MM.1S (cell line): ENCODE data around the gene TTC28.

ENCODE experiments used
- EZH2 ChIP-seq: fragments of 300-600 bp; sonication (generic); optimal IDR thresholded peaks from 2 replicates; pipeline ENCODE3; 2017; ENCODE audit warnings: low read depth, mild to moderate bottlenecking, antibody characterized with exemption, low read length, mixed read lengths
- EZH2phosphoT487 ChIP-seq: fragments of 300-600 bp; sonication (generic); IDR thresholded peaks from 2 replicates; pipeline ENCODE4 v1.6.1; 2018; ENCODE audit warnings: antibody characterized with exemption, low read length
- TF ChIP-seq, protein P1 (sequence below): fragments of 300-600 bp; sonication (generic); IDR thresholded peaks from 2 replicates; pipeline ENCODE4 v1.5.1; 2016; ENCODE audit warnings: antibody characterized with exemption, low read length, mixed read lengths

DNA sequence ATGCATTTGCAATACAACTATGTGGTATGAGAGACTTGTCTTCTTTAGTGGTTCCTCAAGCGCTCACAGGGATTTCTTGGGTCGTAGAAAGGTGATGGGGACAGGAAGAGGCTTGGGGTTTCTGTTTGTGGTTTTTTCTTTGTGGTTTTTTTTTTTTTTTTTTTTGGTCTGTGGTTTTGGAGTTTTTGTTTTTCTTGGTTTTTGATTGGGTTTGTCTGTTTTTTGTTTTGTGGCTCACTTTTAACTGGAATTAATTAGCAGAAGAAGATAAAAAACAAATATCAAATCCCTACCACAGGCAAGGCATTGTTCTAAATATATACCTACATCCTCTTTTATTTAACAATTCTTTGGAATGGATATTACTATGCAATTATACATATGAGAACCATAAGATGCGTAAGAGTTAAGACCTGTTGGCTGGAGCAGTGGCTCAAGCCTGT lies 5.5 kb downstream of the TTC28 start:
- TF ChIP-seq, protein P1, sequence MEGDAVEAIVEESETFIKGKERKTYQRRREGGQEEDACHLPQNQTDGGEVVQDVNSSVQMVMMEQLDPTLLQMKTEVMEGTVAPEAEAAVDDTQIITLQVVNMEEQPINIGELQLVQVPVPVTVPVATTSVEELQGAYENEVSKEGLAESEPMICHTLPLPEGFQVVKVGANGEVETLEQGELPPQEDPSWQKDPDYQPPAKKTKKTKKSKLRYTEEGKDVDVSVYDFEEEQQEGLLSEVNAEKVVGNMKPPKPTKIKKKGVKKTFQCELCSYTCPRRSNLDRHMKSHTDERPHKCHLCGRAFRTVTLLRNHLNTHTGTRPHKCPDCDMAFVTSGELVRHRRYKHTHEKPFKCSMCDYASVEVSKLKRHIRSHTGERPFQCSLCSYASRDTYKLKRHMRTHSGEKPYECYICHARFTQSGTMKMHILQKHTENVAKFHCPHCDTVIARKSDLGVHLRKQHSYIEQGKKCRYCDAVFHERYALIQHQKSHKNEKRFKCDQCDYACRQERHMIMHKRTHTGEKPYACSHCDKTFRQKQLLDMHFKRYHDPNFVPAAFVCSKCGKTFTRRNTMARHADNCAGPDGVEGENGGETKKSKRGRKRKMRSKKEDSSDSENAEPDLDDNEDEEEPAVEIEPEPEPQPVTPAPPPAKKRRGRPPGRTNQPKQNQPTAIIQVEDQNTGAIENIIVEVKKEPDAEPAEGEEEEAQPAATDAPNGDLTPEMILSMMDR, result no peak
- TF ChIP-seq EZH2 (no peak), EZH2phosphoT487 (no peak)
